Astrocyte (in vitro differentiated cells and primary cell): ENCODE data around the gene TMEM141. TPM values are rescaled to one million over a fixed set of nuclear protein-coding genes. Genes with fewer than 3 reads are reported as not detected.

Source experiments
- DNase-seq: peaks from one replicate; pipeline ENCODE4 v3.0.0-alpha.2; 2010; ENCODE audit warnings: low read depth
- FAIRE-seq: peaks from 2 replicates; lab custom pipeline; 2011; peaks lifted over from hg19 to GRCh38; lab: Jason Lieb, UNC
- H2AFZ ChIP-seq: 2 replicates; pipeline ENCODE4 v1.6.0; 2012; ENCODE audit warnings: low read depth, low read length, inconsistent platforms
- H3K27ac ChIP-seq: 2 replicates; pipeline ENCODE4 v1.5.1; 2011; ENCODE audit warnings: low read depth, low read length, inconsistent platforms
- H3K27me3 ChIP-seq: 2 replicates; pipeline ENCODE4 v1.6.0; 2011; ENCODE audit warnings: low read length, inconsistent platforms; ENCODE audit not compliant: insufficient read depth
- H3K36me3 ChIP-seq: 2 replicates; pipeline ENCODE4 v1.5.1; 2011; ENCODE audit warnings: low read length, inconsistent platforms; ENCODE audit not compliant: insufficient read depth
- H3K4me1 ChIP-seq: 2 replicates; pipeline ENCODE4 v1.5.1; 2011; ENCODE audit warnings: low read length, inconsistent platforms; ENCODE audit not compliant: insufficient read depth
- H3K4me2 ChIP-seq: 2 replicates; pipeline ENCODE4 v1.6.0; 2012; ENCODE audit warnings: low read length, inconsistent platforms
- H3K4me3 ChIP-seq: 2 replicates; pipeline ENCODE4 v1.5.1; 2011; ENCODE audit warnings: low read depth, mild to moderate bottlenecking, low read length, inconsistent platforms; ENCODE audit not compliant: insufficient read depth
- H3K79me2 ChIP-seq: 2 replicates; pipeline ENCODE4 v1.6.0; 2012; ENCODE audit warnings: mild to moderate bottlenecking, low read length, inconsistent platforms; ENCODE audit not compliant: insufficient read depth
- H3K9ac ChIP-seq: 2 replicates; pipeline ENCODE4 v1.6.0; 2012; ENCODE audit warnings: mild to moderate bottlenecking, low read length, inconsistent platforms
- H3K9me3 ChIP-seq: 2 replicates; pipeline ENCODE4 v1.5.1; 2012; ENCODE audit warnings: low read depth, mild to moderate bottlenecking, low read length, inconsistent platforms; ENCODE audit not compliant: insufficient read depth
- H4K20me1 ChIP-seq: 2 replicates; pipeline ENCODE4 v1.6.0; 2012; ENCODE audit warnings: low read length, inconsistent platforms; ENCODE audit not compliant: insufficient read depth
- H3K27ac Mint-ChIP-seq: one replicate; pipeline ENCODE4 v1.8.0; 2021; ENCODE audit warnings: mild to moderate bottlenecking, mixed read lengths; ENCODE audit not compliant: unreplicated experiment
- H3K27me3 Mint-ChIP-seq: one replicate; pipeline ENCODE4 v1.8.0; 2021; ENCODE audit warnings: low read depth, mixed read lengths; ENCODE audit not compliant: unreplicated experiment
- H3K36me3 Mint-ChIP-seq: one replicate; pipeline ENCODE4 v1.8.0; 2021; ENCODE audit warnings: low read depth, mixed read lengths; ENCODE audit not compliant: unreplicated experiment
- H3K4me1 Mint-ChIP-seq: one replicate; pipeline ENCODE4 v1.8.0; 2021; ENCODE audit warnings: low read depth, mixed read lengths; ENCODE audit not compliant: unreplicated experiment
- H3K4me3 Mint-ChIP-seq: one replicate; pipeline ENCODE4 v1.8.0; 2021; ENCODE audit warnings: mild to moderate bottlenecking, moderate library complexity, mixed read lengths; ENCODE audit not compliant: unreplicated experiment
- H3K9me3 Mint-ChIP-seq: one replicate; pipeline ENCODE4 v1.8.0; 2021; ENCODE audit warnings: mild to moderate bottlenecking, mixed read lengths; ENCODE audit not compliant: unreplicated experiment
- EZH2 ChIP-seq: IDR thresholded peaks from 2 replicates; pipeline ENCODE4 v1.6.1; 2012; ENCODE audit warnings: mild to moderate bottlenecking, low read length, inconsistent platforms; ENCODE audit not compliant: insufficient read depth
- total RNA-seq: library from RNA; stranded (reverse); gene quantifications from 2 replicates; pipeline ENCODE4 v1.2.1, GENCODE V29; 2021
- TF ChIP-seq, protein P1 (sequence below): IDR thresholded peaks from 2 replicates; pipeline ENCODE4 v1.5.1; 2011; ENCODE audit warnings: low read depth, mild to moderate bottlenecking, inconsistent platforms, low read length, moderate library complexity; ENCODE audit not compliant: insufficient read depth

TMEM141 gene
- total RNA-seq, 1 donor from 2014 or later, result 40.8 TPM

GRCh38 chr9:136751814-136752213 is 39.3 kb upstream of the TMEM141 start:
- no peak for TF ChIP-seq EZH2
- TF ChIP-seq, protein P1, sequence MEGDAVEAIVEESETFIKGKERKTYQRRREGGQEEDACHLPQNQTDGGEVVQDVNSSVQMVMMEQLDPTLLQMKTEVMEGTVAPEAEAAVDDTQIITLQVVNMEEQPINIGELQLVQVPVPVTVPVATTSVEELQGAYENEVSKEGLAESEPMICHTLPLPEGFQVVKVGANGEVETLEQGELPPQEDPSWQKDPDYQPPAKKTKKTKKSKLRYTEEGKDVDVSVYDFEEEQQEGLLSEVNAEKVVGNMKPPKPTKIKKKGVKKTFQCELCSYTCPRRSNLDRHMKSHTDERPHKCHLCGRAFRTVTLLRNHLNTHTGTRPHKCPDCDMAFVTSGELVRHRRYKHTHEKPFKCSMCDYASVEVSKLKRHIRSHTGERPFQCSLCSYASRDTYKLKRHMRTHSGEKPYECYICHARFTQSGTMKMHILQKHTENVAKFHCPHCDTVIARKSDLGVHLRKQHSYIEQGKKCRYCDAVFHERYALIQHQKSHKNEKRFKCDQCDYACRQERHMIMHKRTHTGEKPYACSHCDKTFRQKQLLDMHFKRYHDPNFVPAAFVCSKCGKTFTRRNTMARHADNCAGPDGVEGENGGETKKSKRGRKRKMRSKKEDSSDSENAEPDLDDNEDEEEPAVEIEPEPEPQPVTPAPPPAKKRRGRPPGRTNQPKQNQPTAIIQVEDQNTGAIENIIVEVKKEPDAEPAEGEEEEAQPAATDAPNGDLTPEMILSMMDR, result no peak
- Mint-ChIP-seq H3K4me3 (no peak overlapping the region), H3K36me3 (peaks cover 5% of the 10 kb centered on the region), H3K9me3 (peaks cover 19% of the 10 kb centered on the region), H3K4me1 (no peaks in the 10 kb centered on the region), H3K27ac (no peak overlapping the region), H3K27me3 (peaks cover 14% of the 10 kb centered on the region)
- H3K27ac ChIP-seq, result no peak overlapping the region
- H3K27me3 ChIP-seq, result peaks cover 3% of the 10 kb centered on the region
- FAIRE-seq, result no peak
- H3K79me2 ChIP-seq, result no peaks in the 10 kb centered on the region
- H3K4me3 ChIP-seq, result no peak overlapping the region
- DNase-seq, result no peak
- H3K4me1 ChIP-seq, result no peaks in the 10 kb centered on the region
- no peak overlapping the region for H3K4me2 ChIP-seq
- no peaks in the 10 kb centered on the region for H4K20me1 ChIP-seq
- H3K9me3 ChIP-seq, result peaks cover 10% of the 10 kb centered on the region
- H3K36me3 ChIP-seq, result no peaks in the 10 kb centered on the region
- no peak overlapping the region for H3K9ac ChIP-seq
- H2AFZ ChIP-seq, result no peak overlapping the region

DNA sequence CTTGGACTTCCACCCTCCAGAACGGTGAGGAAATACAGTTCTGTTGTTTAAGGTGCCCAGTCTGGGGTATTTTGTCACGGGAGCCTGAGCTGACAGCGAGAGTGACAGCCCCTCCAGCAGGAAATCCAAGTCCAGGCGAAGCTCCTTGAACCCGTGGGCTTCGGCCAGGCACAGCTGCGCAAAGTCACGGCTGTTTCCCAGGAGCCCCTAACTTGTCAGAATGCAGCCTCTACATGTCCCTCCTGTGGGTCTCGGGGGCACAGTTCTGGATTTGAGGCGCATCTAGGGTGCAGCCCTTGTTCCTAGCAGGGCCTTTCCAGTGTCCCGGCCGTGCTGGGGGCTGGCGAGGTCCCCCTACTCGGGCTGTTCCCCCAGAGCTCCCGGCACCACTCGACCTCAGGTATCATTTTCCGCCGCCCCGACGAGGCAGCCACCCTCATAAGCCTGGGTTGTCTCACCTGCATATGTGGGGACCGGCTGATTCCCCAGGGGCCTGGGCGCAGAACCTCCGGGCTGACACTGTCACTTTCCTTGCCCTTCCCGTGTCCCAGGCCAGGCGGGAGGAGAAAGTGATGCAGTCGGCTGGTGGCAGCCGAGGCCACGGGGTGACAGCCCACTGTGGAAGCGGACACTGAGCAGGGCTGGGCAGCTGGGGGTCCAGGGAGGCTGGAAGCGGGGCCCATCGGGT is 37.6 kb upstream of the TMEM141 start:
- FAIRE-seq (no peak), DNase-seq (no peak)
- Histone ChIP-seq H3K27ac (no peak overlapping the region), H3K9ac (no peak overlapping the region), H3K79me2 (no peaks in the 10 kb centered on the region), H3K4me2 (no peak overlapping the region), H3K4me1 (no peaks in the 10 kb centered on the region), H3K9me3 (peaks cover 10% of the 10 kb centered on the region), H2AFZ (no peak overlapping the region), H3K27me3 (peaks cover 3% of the 10 kb centered on the region), H3K36me3 (no peaks in the 10 kb centered on the region), H3K4me3 (no peak overlapping the region), H4K20me1 (no peaks in the 10 kb centered on the region)
- no peak overlapping the region for H3K27ac Mint-ChIP-seq
- H3K27me3 Mint-ChIP-seq, result peaks cover 9% of the 10 kb centered on the region
- H3K4me1 Mint-ChIP-seq, result no peaks in the 10 kb centered on the region
- no peak overlapping the region for H3K4me3 Mint-ChIP-seq
- H3K9me3 Mint-ChIP-seq, result peaks cover 19% of the 10 kb centered on the region
- TF ChIP-seq, protein P1, result no peak
- TF ChIP-seq EZH2, result no peak
- H3K36me3 Mint-ChIP-seq, result peaks cover 5% of the 10 kb centered on the region

- no peaks in the 10 kb centered on the region for H3K4me1 Mint-ChIP-seq
- DNase-seq, result no peak
- Histone ChIP-seq H4K20me1 (no peaks in the 10 kb centered on the region), H3K27ac (no peak overlapping the region), H3K4me3 (no peak overlapping the region), H3K79me2 (no peaks in the 10 kb centered on the region), H3K36me3 (no peaks in the 10 kb centered on the region), H3K4me1 (no peaks in the 10 kb centered on the region), H3K9ac (no peak overlapping the region), H3K4me2 (no peak overlapping the region), H3K9me3 (peaks cover 10% of the 10 kb centered on the region), H2AFZ (no peak overlapping the region), H3K27me3 (peaks cover 3% of the 10 kb centered on the region)
- no peak for TF ChIP-seq EZH2
- TF ChIP-seq, protein P1, result no peak
- H3K36me3 Mint-ChIP-seq, result peaks cover 5% of the 10 kb centered on the region
- no peak overlapping the region for H3K4me3 Mint-ChIP-seq
- peaks cover 8% of the 10 kb centered on the region for H3K27me3 Mint-ChIP-seq
- FAIRE-seq, result no peak
- no peak overlapping the region for H3K27ac Mint-ChIP-seq
- H3K9me3 Mint-ChIP-seq, result peaks cover 19% of the 10 kb centered on the region
These were observed 37.0 kb upstream of the TMEM141 start for GRCh38 chr9:136754059-136754572.
